GM21529 (cell line): ENCODE results near the gene SLC25A23.
"Not testable (repeated sequence)": the region's sequence is repeated elsewhere in the genome, so short reads cannot be mapped to it uniquely, and the experiment has no call there.

Experiments used
- ATAC-seq: cut with Tn5 transposase; IDR thresholded peaks from one replicate; pipeline ENCODE4 v1.9.1; 2021; ENCODE audit not compliant: unreplicated experiment

Gene SLC25A23

GRCh38 chr19:6406401-6406800 is 53.2 kb downstream of the SLC25A23 start:
- ATAC-seq = no peak

- no peak for ATAC-seq
Observed at GRCh38 chr19:6402837-6403608, 56.6 kb downstream of the SLC25A23 start.

- ATAC-seq = no peak
Observed at GRCh38 chr19:6402058-6402457, 57.5 kb downstream of the SLC25A23 start.

- ATAC-seq = not testable (repeated sequence)
Observed at GRCh38 chr19:6400062-6400944, 59.3 kb downstream of the SLC25A23 start.

- no peak for ATAC-seq
Observed at GRCh38 chr19:6396305-6396704, 63.3 kb downstream of the SLC25A23 start.

- ATAC-seq = no peak
Observed at GRCh38 chr19:6394831-6395230, 64.8 kb downstream of the SLC25A23 start.

- no peak for ATAC-seq
Observed at GRCh38 chr19:6393983-6394412, 65.6 kb downstream of the SLC25A23 start.

- ATAC-seq = peak; percentile 73
Observed at GRCh38 chr19:6393074-6393982, 66.3 kb downstream of the SLC25A23 start, which contains the start of gene GTF2F1. TSS of gene GTF2F1 (minus strand) at chr19:6393164. CDS start at chr19:6392995, 169 bp downstream.

GRCh38 chr19:6392221-6393073 is 67.1 kb downstream of the SLC25A23 start:
- ATAC-seq = no peak
